ENCODE measurements around the gene TGFB2.

Gene TGFB2

GRCh38 chr1:218361298-218362065 lies 16.3 kb downstream of the TGFB2 start:
- DNase-seq (ENCODE audit: low read depth in 2 of 2): no peak

GRCh38 chr1:218362418-218363076 lies 17.4 kb downstream of the TGFB2 start:
- no peak for DNase-seq (ENCODE audit: low read depth in 2 of 2)

- DNase-seq (ENCODE audit: low read depth in 2 of 2): no peak
Measured at GRCh38 chr1:218363141-218363540, 18.0 kb downstream of the TGFB2 start.

GRCh38 chr1:218364028-218364710 lies 19.0 kb downstream of the TGFB2 start:
- no peak for DNase-seq (ENCODE audit: low read depth in 2 of 2)

GRCh38 chr1:218365226-218365999 lies 20.3 kb downstream of the TGFB2 start:
- no peak for DNase-seq (ENCODE audit: low read depth in 2 of 2)

- no peak for DNase-seq (ENCODE audit: low read depth in 2 of 2)
Measured at GRCh38 chr1:218366322-218367052, 21.4 kb downstream of the TGFB2 start.

GRCh38 chr1:218367118-218367517 lies 22.0 kb downstream of the TGFB2 start:
- no peak for DNase-seq (ENCODE audit: low read depth in 2 of 2)

- no peak for DNase-seq (ENCODE audit: low read depth in 2 of 2)
Measured at GRCh38 chr1:218368686-218369085, 23.6 kb downstream of the TGFB2 start.

- no peak for DNase-seq (ENCODE audit: low read depth in 2 of 2)
Measured at GRCh38 chr1:218369688-218370511, 24.8 kb downstream of the TGFB2 start.

- no peak for DNase-seq (ENCODE audit: low read depth in 2 of 2)
Measured at GRCh38 chr1:218371927-218372672, 27.0 kb downstream of the TGFB2 start.

- no peak for DNase-seq (ENCODE audit: low read depth in 2 of 2)
Measured at GRCh38 chr1:218374401-218375353, 29.5 kb downstream of the TGFB2 start.

GRCh38 chr1:218376722-218377121 lies 31.6 kb downstream of the TGFB2 start:
- no peak for DNase-seq (ENCODE audit: low read depth in 2 of 2)

- DNase-seq (ENCODE audit: low read depth in 2 of 2): peak; percentile 32 to 67
Measured at GRCh38 chr1:218377143-218377660, 32.1 kb downstream of the TGFB2 start.

GRCh38 chr1:218380125-218380977 lies 35.2 kb downstream of the TGFB2 start:
- DNase-seq (ENCODE audit: low read depth in 2 of 2): no peak

- no peak for DNase-seq (ENCODE audit: low read depth in 2 of 2)
Measured at GRCh38 chr1:218382261-218382660, 37.1 kb downstream of the TGFB2 start.

- DNase-seq (ENCODE audit: low read depth in 2 of 2): no peak
Measured at GRCh38 chr1:218383051-218383450, 37.9 kb downstream of the TGFB2 start.

GRCh38 chr1:218383681-218384080 lies 38.5 kb downstream of the TGFB2 start:
- DNase-seq (ENCODE audit: low read depth in 2 of 2): no peak
